Activated T-helper 1 cell treated with anti-CD3 and anti-CD28 coated beads, Interleukin-12 subunit alpha, Interleukin-12 subunit beta, Interleukin-2, Interleukin-4 antibody, amounts not matched to agents 30 ng/mL and 10 ng/mL and 1 ng/mL, durations not matched to agents 14 hours and 24 hours and 36 hours (primary cell): ENCODE measurements around the gene DNAAF8. TPM values are rescaled to one million over a fixed set of nuclear protein-coding genes. Genes with fewer than 3 reads are reported as not detected.
A peak's percentile ranks its signal among the peaks of the same experiment; 100 is the strongest.

ENCODE experiments used
- DNase-seq: peaks from one replicate; pipeline ENCODE4 v3.0.0; 2021; ENCODE audit warnings: low spot score
- H3K27ac Mint-ChIP-seq: one replicate; pipeline ENCODE4 v1.8.0; 2021; ENCODE audit warnings: mild to moderate bottlenecking, mixed read lengths
- H3K27me3 Mint-ChIP-seq: one replicate; pipeline ENCODE4 v1.8.0; 2022; ENCODE audit warnings: mild to moderate bottlenecking, moderate library complexity, mixed read lengths; ENCODE audit not compliant: insufficient read depth
- H3K36me3 Mint-ChIP-seq: one replicate; pipeline ENCODE4 v1.8.0; 2021; ENCODE audit warnings: low read depth, mixed read lengths
- H3K4me1 Mint-ChIP-seq: one replicate; pipeline ENCODE4 v1.8.0; 2021; ENCODE audit warnings: low read depth, mixed read lengths
- H3K4me3 Mint-ChIP-seq: one replicate; pipeline ENCODE4 v1.8.0; 2021; ENCODE audit warnings: mild to moderate bottlenecking, moderate library complexity, mixed read lengths
- H3K9me3 Mint-ChIP-seq: one replicate; pipeline ENCODE4 v1.8.0; 2021; ENCODE audit warnings: mixed read lengths
- intact Hi-C: fragments of 100-400 bp; cut with micrococcal nuclease; formaldehyde crosslinking; loops from one replicate; pipeline ENCODE4 v1.15.1; 2024
- total RNA-seq: library from RNA; stranded (reverse); gene quantifications from 2 replicates; pipeline ENCODE4 v1.2.3, GENCODE V29; 2022

The DNAAF8 gene
- total RNA-seq, 1 donor from 2014 or later: not detected

GRCh38 chr16:4698321-4699045 lies 35.9 kb upstream of the DNAAF8 start:
- no peaks in the 10 kb centered on the region for H3K9me3 Mint-ChIP-seq
- no peaks in the 10 kb centered on the region for H3K27me3 Mint-ChIP-seq
- H3K27ac Mint-ChIP-seq: no peak overlapping the region
- peaks cover 6% of the 10 kb centered on the region for H3K4me1 Mint-ChIP-seq
- DNase-seq: no peak
- peaks cover 13% of the 10 kb centered on the region for H3K36me3 Mint-ChIP-seq
- H3K4me3 Mint-ChIP-seq: no peak overlapping the region
- intact Hi-C loops: no loop called here

GRCh38 chr16:4699046-4699556 lies 35.2 kb upstream of the DNAAF8 start:
- no peak for DNase-seq
- intact Hi-C loops: no loop called here
- Mint-ChIP-seq H3K4me1 (peaks cover 6% of the 10 kb centered on the region), H3K27ac (no peak overlapping the region), H3K27me3 (no peaks in the 10 kb centered on the region), H3K36me3 (peaks cover 13% of the 10 kb centered on the region), H3K4me3 (no peak overlapping the region), H3K9me3 (no peaks in the 10 kb centered on the region)

GRCh38 chr16:4700380-4700996 lies 33.8 kb upstream of the DNAAF8 start:
- Mint-ChIP-seq H3K4me1 (peaks cover 6% of the 10 kb centered on the region), H3K4me3 (no peak overlapping the region), H3K27me3 (no peaks in the 10 kb centered on the region), H3K27ac (peak overlapping the region; percentile 29), H3K36me3 (peaks cover 17% of the 10 kb centered on the region), H3K9me3 (no peaks in the 10 kb centered on the region)
- intact Hi-C loops: no loop called here
- no peak for DNase-seq

- H3K27ac Mint-ChIP-seq: no peak overlapping the region
- intact Hi-C loops: no loop called here
- H3K36me3 Mint-ChIP-seq: peaks cover 15% of the 10 kb centered on the region
- DNase-seq: no peak
- no peaks in the 10 kb centered on the region for H3K9me3 Mint-ChIP-seq
- peaks cover 6% of the 10 kb centered on the region for H3K4me1 Mint-ChIP-seq
- H3K4me3 Mint-ChIP-seq: no peak overlapping the region
- H3K27me3 Mint-ChIP-seq: no peaks in the 10 kb centered on the region
These were observed 33.2 kb upstream of the DNAAF8 start for GRCh38 chr16:4700997-4701743.

GRCh38 chr16:4701791-4702465 lies 32.4 kb upstream of the DNAAF8 start:
- Mint-ChIP-seq H3K4me3 (no peak overlapping the region), H3K36me3 (peaks cover 16% of the 10 kb centered on the region), H3K27ac (no peak overlapping the region)

GRCh38 chr16:4702466-4702808 lies 31.9 kb upstream of the DNAAF8 start:
- Mint-ChIP-seq H3K27ac (no peak overlapping the region), H3K36me3 (peaks cover 17% of the 10 kb centered on the region), H3K4me1 (peaks cover 6% of the 10 kb centered on the region), H3K27me3 (no peaks in the 10 kb centered on the region), H3K4me3 (no peak overlapping the region), H3K9me3 (no peaks in the 10 kb centered on the region)
- intact Hi-C loops: no loop called here
- no peak for DNase-seq

More at GRCh38 chr16:4701791-4702465, 32.4 kb upstream of the DNAAF8 start:
- Mint-ChIP-seq H3K4me1 (peaks cover 6% of the 10 kb centered on the region), H3K27me3 (no peaks in the 10 kb centered on the region), H3K9me3 (no peaks in the 10 kb centered on the region)
- DNase-seq: no peak
- intact Hi-C loops: no loop called here

- Mint-ChIP-seq H3K4me3 (no peak overlapping the region), H3K27me3 (no peaks in the 10 kb centered on the region), H3K4me1 (peaks cover 6% of the 10 kb centered on the region)
These were observed 30.4 kb upstream of the DNAAF8 start for GRCh38 chr16:4703906-4704305.

GRCh38 chr16:4704491-4704890 lies 29.8 kb upstream of the DNAAF8 start:
- Mint-ChIP-seq H3K36me3 (peaks cover 17% of the 10 kb centered on the region), H3K27ac (no peak overlapping the region), H3K9me3 (no peaks in the 10 kb centered on the region), H3K4me1 (peaks cover 6% of the 10 kb centered on the region), H3K27me3 (no peaks in the 10 kb centered on the region), H3K4me3 (no peak overlapping the region)
- no peak for DNase-seq
- intact Hi-C loops: no loop called here

More at GRCh38 chr16:4703906-4704305, 30.4 kb upstream of the DNAAF8 start:
- H3K9me3 Mint-ChIP-seq: no peaks in the 10 kb centered on the region
- intact Hi-C loops: no loop called here
- DNase-seq: no peak
- H3K36me3 Mint-ChIP-seq: peaks cover 19% of the 10 kb centered on the region
- H3K27ac Mint-ChIP-seq: no peak overlapping the region

- DNase-seq: no peak
- Mint-ChIP-seq H3K27me3 (no peaks in the 10 kb centered on the region), H3K4me1 (peaks cover 6% of the 10 kb centered on the region), H3K27ac (no peak overlapping the region), H3K36me3 (peaks cover 14% of the 10 kb centered on the region), H3K4me3 (no peak overlapping the region), H3K9me3 (no peaks in the 10 kb centered on the region)
- intact Hi-C loops: no loop called here
These were observed 29.4 kb upstream of the DNAAF8 start for GRCh38 chr16:4704913-4705312.

- intact Hi-C loops: no loop called here
- Mint-ChIP-seq H3K4me1 (no peaks in the 10 kb centered on the region), H3K36me3 (peaks cover 16% of the 10 kb centered on the region), H3K27ac (no peak overlapping the region), H3K4me3 (no peak overlapping the region), H3K9me3 (no peaks in the 10 kb centered on the region), H3K27me3 (no peaks in the 10 kb centered on the region)
- DNase-seq: no peak
These were observed 27.5 kb upstream of the DNAAF8 start for GRCh38 chr16:4706871-4707270.

GRCh38 chr16:4709481-4709880 lies 24.9 kb upstream of the DNAAF8 start:
- no peaks in the 10 kb centered on the region for H3K9me3 Mint-ChIP-seq

GRCh38 chr16:4713663-4714501 lies 20.5 kb upstream of the DNAAF8 start:
- Mint-ChIP-seq H3K27ac (peak overlapping the region; percentile 23), H3K4me1 (no peaks in the 10 kb centered on the region)
- no peak for DNase-seq

More at GRCh38 chr16:4709481-4709880, 24.9 kb upstream of the DNAAF8 start:
- Mint-ChIP-seq H3K27ac (no peak overlapping the region), H3K27me3 (no peaks in the 10 kb centered on the region), H3K4me3 (no peak overlapping the region), H3K36me3 (peaks cover 16% of the 10 kb centered on the region), H3K4me1 (no peaks in the 10 kb centered on the region)
- intact Hi-C loops: no loop called here
- DNase-seq: no peak

More at GRCh38 chr16:4713663-4714501, 20.5 kb upstream of the DNAAF8 start:
- Mint-ChIP-seq H3K9me3 (no peaks in the 10 kb centered on the region), H3K36me3 (peaks cover 5% of the 10 kb centered on the region), H3K27me3 (no peaks in the 10 kb centered on the region), H3K4me3 (no peak overlapping the region)
- intact Hi-C loops: no loop called here
